Thymus (tissue), 14 donors: ENCODE results near the gene PCSK1. TPM values are rescaled to one million over a fixed set of nuclear protein-coding genes. Genes with fewer than 3 reads are reported as not detected.

Experiments
- DNase-seq, 9 donors: peaks; one replicate each; pipeline ENCODE4 v3.0.0-alpha.2; 2013; ENCODE audit warnings: low spot score in 9 of 9, low read depth in 6 of 9, missing footprints in 1 of 9
- H3K27ac ChIP-seq, 2 donors: one replicate each; pipeline ENCODE4 v1.5.1; 2013; ENCODE audit warnings: control low read depth in 1 of 2, low read depth in 1 of 2, low read length in 1 of 2, mild to moderate bottlenecking in 1 of 2, moderate library complexity in 1 of 2
- H3K27me3 ChIP-seq, 2 donors: one replicate each; pipeline ENCODE4 v1.5.1; 2013; ENCODE audit warnings: low read length in 1 of 2; ENCODE audit not compliant: control insufficient read depth in 2 of 2, insufficient read depth in 1 of 2
- H3K36me3 ChIP-seq, 2 donors: one replicate each; pipeline ENCODE4 v1.5.1; 2013; ENCODE audit warnings: low read length in 1 of 2, mild to moderate bottlenecking in 1 of 2, moderate library complexity in 1 of 2; ENCODE audit not compliant: control insufficient read depth in 2 of 2, insufficient read depth in 2 of 2
- H3K4me1 ChIP-seq, 2 donors: one replicate each; pipeline ENCODE4 v1.5.1; 2013; ENCODE audit warnings: low read length in 2 of 2; ENCODE audit not compliant: control insufficient read depth in 2 of 2, insufficient read depth in 2 of 2
- H3K4me3 ChIP-seq, 2 donors: one replicate each; pipeline ENCODE4 v1.5.1; 2013; ENCODE audit warnings: low read length in 2 of 2, control low read depth in 1 of 2, mild to moderate bottlenecking in 1 of 2
- H3K9me3 ChIP-seq, 2 donors: one replicate each; pipeline ENCODE4 v1.5.1; 2013; ENCODE audit warnings: low read length in 1 of 2, mild to moderate bottlenecking in 1 of 2; ENCODE audit not compliant: control insufficient read depth in 2 of 2, insufficient read depth in 1 of 2
- WGBS: extraction: QIAGEN DNeasy Blood & Tissue Kit; methylation state at CpG from one replicate; pipeline ENCODE4 v1.1.7; 2013; 5-methylcytosine and 5-hydroxymethylcytosine counted together
- long read RNA-seq, 10 donors: transcript quantifications; one replicate each; lab custom pipeline, GENCODE V29; 2026
- polyA plus RNA-seq: library from polyadenylated mRNA; stranded (reverse); fragments of 200-250 nt; gene quantifications from one replicate; pipeline ENCODE4 v1.2.3, GENCODE V29; 2013
- total RNA-seq: library from RNA; stranded (reverse); fragments of 120-200 nt; gene quantifications from one replicate; pipeline ENCODE4 v1.2.4, GENCODE V29; 2013
- donor health status: healthy.

PCSK1 gene
- total RNA-seq (0.09 TPM), polyA plus RNA-seq (0.48 TPM)
- long read RNA-seq, donor 1 = 0 reads
- long read RNA-seq, donor 2 = 0 reads
- long read RNA-seq, donor 3 = 0 reads
- long read RNA-seq, donor 4 = 0 reads
- long read RNA-seq, donor 5 = 0 reads
- long read RNA-seq, donor 6 = 0 reads
- long read RNA-seq, donor 7 = 0 reads
- long read RNA-seq, donor 8 = 0 reads
- long read RNA-seq, donor 9 = 0 reads
- long read RNA-seq, donor 10 = 0 reads

- DNase-seq = no peak
- H3K36me3 ChIP-seq = no peaks in the 10 kb centered on the region
- peaks cover 0 to 4% of the 10 kb centered on the region in 2 donors for H3K4me1 ChIP-seq
- H3K9me3 ChIP-seq = peaks cover 0 to 4% of the 10 kb centered on the region in 2 donors
- H3K27ac ChIP-seq = no peak within 1 kb of the TSS
- H3K27me3 ChIP-seq = peaks cover 22 to 46% of the 10 kb centered on the region in 2 donors
- 12% methylated on average over 19 of the region's 19 CpGs for WGBS
- no peak within 1 kb of the TSS for H3K4me3 ChIP-seq
Observed at GRCh38 chr5:96433066-96433447, at the start of gene PCSK1. PCSK1 (minus strand) TSS chr5:96433248; CDS start chr5:96433042, 206 bp downstream.

GRCh38 chr5:96481867-96482266 lies 48.8 kb upstream of the PCSK1 start:
- H3K9me3 ChIP-seq = no peaks in the 10 kb centered on the region
- 53% methylated on average over 1 of the region's 1 CpG for WGBS
- H3K27me3 ChIP-seq = no peaks in the 10 kb centered on the region
- no peaks in the 10 kb centered on the region for H3K4me1 ChIP-seq
- H3K4me3 ChIP-seq = no peak overlapping the region
- H3K36me3 ChIP-seq = no peaks in the 10 kb centered on the region
- DNase-seq = no peak
- H3K27ac ChIP-seq = no peak overlapping the region

- no peak for DNase-seq
- H3K27me3 ChIP-seq = no peaks in the 10 kb centered on the region
- no peaks in the 10 kb centered on the region for H3K4me1 ChIP-seq
- no peaks in the 10 kb centered on the region for H3K36me3 ChIP-seq
- H3K27ac ChIP-seq = no peak overlapping the region
- H3K4me3 ChIP-seq = no peak overlapping the region
- no peaks in the 10 kb centered on the region for H3K9me3 ChIP-seq
Observed at GRCh38 chr5:96481009-96481786, 48.1 kb upstream of the PCSK1 start.

- H3K4me3 ChIP-seq = no peak overlapping the region
- WGBS = 90% methylated on average over 1 of the region's 1 CpG
- no peak for DNase-seq
- no peaks in the 10 kb centered on the region for H3K4me1 ChIP-seq
- no peaks in the 10 kb centered on the region for H3K27me3 ChIP-seq
- H3K36me3 ChIP-seq = no peaks in the 10 kb centered on the region
- H3K27ac ChIP-seq = no peak overlapping the region
- no peaks in the 10 kb centered on the region for H3K9me3 ChIP-seq
Observed at GRCh38 chr5:96478983-96479382, 45.9 kb upstream of the PCSK1 start.

GRCh38 chr5:96476654-96477053 lies 43.6 kb upstream of the PCSK1 start:
- Histone ChIP-seq H3K4me3 (no peak overlapping the region), H3K27me3 (no peaks in the 10 kb centered on the region), H3K9me3 (no peaks in the 10 kb centered on the region), H3K4me1 (no peaks in the 10 kb centered on the region), H3K27ac (no peak overlapping the region), H3K36me3 (no peaks in the 10 kb centered on the region)
- 93% methylated on average over 3 of the region's 3 CpGs for WGBS
- DNase-seq = no peak

GRCh38 chr5:96474073-96474472 lies 41.0 kb upstream of the PCSK1 start:
- Histone ChIP-seq H3K4me3 (no peak overlapping the region), H3K4me1 (no peaks in the 10 kb centered on the region), H3K27ac (no peak overlapping the region), H3K27me3 (no peaks in the 10 kb centered on the region), H3K9me3 (no peaks in the 10 kb centered on the region), H3K36me3 (no peaks in the 10 kb centered on the region)
- DNase-seq = no peak
- 86% methylated on average over 4 of the region's 4 CpGs for WGBS

- no peaks in the 10 kb centered on the region for H3K9me3 ChIP-seq
- H3K4me1 ChIP-seq = no peaks in the 10 kb centered on the region
- H3K36me3 ChIP-seq = no peaks in the 10 kb centered on the region
- H3K27me3 ChIP-seq = no peaks in the 10 kb centered on the region
- DNase-seq = no peak
- H3K4me3 ChIP-seq = no peak overlapping the region
- 25% methylated on average over 1 of the region's 1 CpG for WGBS
- H3K27ac ChIP-seq = no peak overlapping the region
Observed at GRCh38 chr5:96473155-96473554, 40.1 kb upstream of the PCSK1 start.

- Histone ChIP-seq H3K27ac (no peak overlapping the region), H3K36me3 (no peaks in the 10 kb centered on the region), H3K4me3 (no peak overlapping the region), H3K27me3 (no peaks in the 10 kb centered on the region), H3K4me1 (no peaks in the 10 kb centered on the region), H3K9me3 (no peaks in the 10 kb centered on the region)
- no peak for DNase-seq
- 97% methylated on average over 1 of the region's 1 CpG for WGBS
Observed at GRCh38 chr5:96470785-96471184, 37.7 kb upstream of the PCSK1 start.

- H3K36me3 ChIP-seq = no peaks in the 10 kb centered on the region
- no peaks in the 10 kb centered on the region for H3K4me1 ChIP-seq
- WGBS = 92% methylated on average over 5 of the region's 5 CpGs
- H3K27me3 ChIP-seq = no peaks in the 10 kb centered on the region
- DNase-seq = no peak
- no peaks in the 10 kb centered on the region for H3K9me3 ChIP-seq
- H3K27ac ChIP-seq = no peak overlapping the region
- H3K4me3 ChIP-seq = no peak overlapping the region
Observed at GRCh38 chr5:96468956-96469355, 35.9 kb upstream of the PCSK1 start.
